HG02840 (cell line): ENCODE data around the gene NEO1.
"Not testable (repeated sequence)": the region's sequence is repeated elsewhere in the genome, so short reads cannot be mapped to it uniquely, and the experiment has no call there.

Experiments used
- ATAC-seq: cut with Tn5 transposase; IDR thresholded peaks from one replicate; pipeline ENCODE4 v1.9.1; 2021; ENCODE audit warnings: mild to moderate bottlenecking, moderate library complexity, moderate number of reproducible peaks; ENCODE audit not compliant: unreplicated experiment, low FRiP score

Gene NEO1

DNA sequence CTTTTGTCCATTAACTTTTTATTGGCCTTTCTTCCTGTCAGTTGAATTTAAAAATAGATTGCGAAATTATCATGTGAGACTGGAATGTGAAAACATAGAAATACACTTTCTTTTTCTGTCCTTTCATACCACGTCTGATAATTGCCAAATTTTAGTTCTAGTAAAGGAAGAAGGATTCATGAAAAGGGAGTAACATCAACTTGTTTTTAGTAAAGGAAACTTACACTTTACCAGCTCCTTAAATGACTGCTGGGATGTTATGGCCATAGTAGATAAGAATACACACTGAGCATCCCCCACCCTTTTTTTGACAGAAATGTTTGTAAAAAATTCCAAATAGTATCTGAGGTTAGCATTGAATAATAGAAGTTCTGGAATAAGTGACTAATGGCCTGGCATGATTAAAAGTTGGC lies 137.9 kb downstream of the NEO1 start:
- no peak for ATAC-seq

DNA sequence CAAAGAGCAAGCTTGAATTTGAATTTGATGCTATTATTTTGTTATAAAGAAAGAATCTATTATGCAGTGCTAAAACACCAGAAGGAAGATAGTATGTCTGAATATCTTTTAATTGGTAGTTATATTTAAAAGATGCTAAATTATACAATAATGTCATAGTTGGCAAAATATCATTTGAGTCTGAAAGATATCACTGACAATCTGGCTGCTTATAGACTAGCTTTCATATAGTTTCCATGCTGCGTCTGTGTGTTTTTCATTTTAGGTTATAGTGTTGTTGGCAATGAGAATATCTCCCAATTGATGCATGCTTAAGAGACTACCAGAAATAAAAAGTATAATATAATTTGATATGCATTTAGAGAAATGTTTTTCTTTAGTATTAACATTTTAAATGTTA lies 142.9 kb downstream of the NEO1 start:
- ATAC-seq, result no peak

DNA sequence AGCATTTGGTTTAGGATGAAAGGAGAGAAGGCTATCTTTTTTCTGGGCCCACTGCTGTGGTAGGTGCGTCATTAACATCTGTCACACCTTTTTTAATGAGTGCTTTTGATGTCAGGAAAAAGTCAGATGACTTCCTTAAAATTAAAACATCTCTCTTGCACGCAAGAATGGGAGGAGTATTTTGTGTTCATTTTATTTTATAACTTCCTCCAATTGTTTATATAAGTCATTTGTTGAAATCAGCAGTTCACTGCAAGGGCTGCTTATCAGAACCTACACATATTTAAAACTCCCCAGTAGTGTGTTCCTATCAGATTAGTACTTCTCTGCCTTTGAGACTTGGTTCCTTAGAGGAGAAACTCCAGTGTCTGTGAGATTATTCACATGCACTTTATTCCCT lies 143.8 kb downstream of the NEO1 start:
- no peak for ATAC-seq

DNA sequence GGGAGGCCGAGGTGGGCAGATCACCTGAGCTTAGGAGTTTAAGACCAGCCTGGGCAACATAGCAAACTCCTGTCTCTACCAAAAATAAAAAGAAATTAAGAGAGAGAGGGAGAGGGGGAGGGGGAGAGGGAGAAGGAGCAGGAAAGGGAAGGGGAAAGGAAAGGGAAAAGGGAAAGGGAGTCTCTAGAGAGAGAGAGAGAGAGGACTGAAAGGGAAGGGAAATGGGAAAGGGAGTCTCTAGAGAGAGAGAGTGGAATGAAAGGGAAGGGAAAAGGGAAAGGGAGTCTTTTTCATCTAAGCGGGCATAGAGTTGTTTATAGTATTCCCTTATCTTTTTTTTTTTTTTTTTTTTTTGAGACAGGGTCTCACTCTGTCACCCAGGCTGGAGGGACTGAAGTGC lies 148.1 kb downstream of the NEO1 start:
- ATAC-seq, result no peak

DNA sequence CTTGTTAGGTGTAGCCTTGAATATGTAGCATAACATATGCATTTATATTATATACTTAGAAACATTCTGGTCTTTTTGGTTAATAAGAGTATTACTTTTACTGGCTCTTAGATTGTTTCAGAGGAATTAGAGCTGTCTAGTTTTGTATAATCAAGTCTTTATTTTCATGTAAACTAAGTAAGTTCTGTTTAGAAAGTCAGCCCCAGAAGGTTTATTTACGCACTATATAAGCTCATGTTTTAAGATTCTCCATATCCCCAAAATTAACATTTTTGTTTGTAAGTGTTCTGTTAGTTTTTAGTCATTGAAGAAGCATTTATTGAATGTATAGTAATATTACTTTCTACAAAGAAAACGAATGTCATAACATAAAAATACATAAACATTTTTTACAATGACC lies 158.4 kb downstream of the NEO1 start:
- no peak for ATAC-seq

DNA sequence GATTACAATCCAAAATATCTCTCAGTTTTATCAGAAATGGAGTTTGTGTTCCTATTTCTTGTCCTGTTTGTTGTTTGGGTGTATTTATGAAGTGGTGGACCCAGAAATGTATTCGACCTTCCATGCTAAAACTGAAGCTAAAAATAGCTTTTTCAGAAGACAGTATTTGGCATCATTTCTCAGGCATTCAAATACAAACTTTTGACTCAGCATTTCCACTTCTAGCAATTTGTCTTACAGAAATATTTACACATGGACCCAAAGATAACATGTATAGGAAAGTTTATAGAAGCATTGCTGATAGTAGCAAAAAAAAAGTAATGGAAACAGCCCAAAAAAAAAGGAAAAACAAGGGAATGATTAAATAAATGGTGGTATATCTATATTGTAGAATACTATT lies 160.2 kb downstream of the NEO1 start:
- ATAC-seq, result no peak

DNA sequence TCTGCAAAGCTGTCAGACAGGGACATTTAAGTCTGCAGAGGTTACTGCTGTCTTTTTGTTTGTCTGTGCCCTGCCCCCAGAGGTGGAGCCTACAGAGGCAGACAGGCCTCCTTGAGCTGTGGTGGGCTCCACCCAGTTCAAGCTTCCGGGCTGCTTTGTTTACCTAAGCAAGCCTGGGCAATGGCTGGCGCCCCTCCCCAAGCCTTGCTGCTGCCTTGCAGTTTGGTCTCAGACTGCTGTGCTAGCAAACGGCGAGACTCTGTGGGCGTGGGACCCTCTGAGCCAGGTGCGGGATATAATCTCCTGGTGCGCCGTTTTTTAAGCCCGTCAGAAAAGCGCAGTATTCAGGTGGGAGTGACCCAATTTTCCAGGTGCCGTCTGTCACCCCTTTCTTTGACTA lies 169.2 kb downstream of the NEO1 start:
- not testable (repeated sequence) for ATAC-seq

DNA sequence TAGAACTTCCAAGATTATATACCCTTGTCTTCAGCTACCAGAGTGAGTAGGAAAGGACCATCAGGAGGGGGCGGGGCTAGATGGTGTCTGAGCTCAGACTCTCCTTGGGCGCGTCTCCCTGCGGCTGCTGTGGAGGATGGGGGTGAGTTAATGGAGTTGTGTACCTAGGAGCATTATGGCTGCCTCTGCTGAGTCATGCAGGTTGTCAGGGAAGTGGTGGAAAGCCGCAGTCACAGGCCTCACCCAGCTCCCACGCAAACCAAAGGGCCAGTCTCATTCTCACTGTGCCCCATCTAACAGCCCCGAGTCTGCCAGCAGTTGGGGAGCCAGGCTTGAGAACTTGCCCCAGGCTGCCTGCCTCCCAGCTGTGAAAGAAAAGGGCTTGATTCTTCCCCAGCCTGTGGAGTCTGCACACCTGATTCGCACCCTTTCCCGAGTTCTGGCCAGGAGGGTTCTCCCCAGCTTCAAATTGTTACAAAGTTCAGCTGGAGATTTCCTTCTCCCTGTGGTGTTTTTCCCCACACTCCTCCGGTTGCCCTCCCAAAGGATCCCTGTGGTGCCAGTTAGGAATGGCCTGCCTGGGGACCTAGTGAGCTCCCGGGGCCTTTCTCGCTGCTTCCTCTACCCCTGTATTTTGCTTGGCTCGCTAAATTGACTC lies 173.2 kb downstream of the NEO1 start:
- no peak for ATAC-seq

DNA sequence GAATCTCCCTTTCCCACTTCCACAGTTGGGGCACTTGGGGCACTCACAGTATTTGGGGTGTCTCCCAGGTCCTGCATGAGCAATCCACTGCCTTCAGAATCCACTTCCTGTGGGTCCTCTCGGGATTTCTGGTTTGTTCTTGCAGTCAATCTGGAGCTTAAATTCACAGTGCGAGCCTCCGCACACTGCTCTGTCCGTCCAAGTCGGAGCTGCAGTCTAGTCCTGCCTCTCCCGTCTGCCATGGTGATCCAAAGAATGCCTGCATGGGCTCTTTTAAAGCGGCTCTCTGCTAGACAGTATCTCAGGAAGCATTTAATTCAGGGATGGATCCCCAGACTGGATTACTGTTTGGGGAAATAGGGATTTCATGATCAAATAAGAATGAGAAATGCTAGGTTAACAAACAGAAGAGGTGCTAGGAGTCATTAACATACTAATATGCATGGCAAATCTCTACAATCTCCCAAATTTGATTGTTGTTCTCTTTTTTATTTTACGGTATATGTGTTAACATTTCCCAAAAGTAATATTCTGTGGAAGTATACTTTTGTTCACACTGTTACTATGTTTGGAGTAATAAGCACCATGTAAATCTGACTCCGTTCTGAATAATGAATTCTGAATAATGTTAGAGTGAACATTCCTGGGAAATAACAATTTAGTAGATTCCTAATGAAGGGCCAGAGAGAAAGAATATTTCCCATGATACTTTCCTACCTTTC lies 174.0 kb downstream of the NEO1 start:
- ATAC-seq, result no peak

DNA sequence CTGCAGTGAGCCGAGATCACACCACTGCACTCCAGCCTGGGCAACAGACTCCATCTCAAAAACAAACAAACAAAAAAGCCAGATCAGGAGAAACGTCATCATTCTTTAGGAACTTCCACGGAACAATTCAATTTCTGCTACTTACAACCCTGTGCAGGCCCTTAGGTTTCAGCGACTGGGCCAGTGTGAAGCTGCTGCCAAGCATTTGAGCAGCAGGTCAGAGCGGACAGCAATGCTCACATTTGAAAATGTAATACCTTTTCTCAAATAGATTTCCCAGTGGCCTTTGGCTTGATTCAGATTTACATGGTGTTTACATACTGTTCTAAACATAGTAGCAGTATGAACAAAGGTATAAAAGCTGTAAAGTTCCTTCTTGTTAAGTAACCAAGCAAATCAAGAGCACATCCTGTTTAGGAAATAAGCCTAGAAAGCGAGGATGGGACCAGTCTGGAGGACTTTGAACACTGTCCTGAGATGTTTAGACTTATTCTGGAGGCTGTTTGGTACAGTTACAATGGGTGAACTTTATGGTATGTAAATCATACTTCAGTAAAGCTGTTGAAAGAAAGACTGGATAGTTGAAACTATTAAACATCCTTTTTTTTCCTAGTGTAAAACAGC lies 175.3 kb downstream of the NEO1 start:
- no peak for ATAC-seq

DNA sequence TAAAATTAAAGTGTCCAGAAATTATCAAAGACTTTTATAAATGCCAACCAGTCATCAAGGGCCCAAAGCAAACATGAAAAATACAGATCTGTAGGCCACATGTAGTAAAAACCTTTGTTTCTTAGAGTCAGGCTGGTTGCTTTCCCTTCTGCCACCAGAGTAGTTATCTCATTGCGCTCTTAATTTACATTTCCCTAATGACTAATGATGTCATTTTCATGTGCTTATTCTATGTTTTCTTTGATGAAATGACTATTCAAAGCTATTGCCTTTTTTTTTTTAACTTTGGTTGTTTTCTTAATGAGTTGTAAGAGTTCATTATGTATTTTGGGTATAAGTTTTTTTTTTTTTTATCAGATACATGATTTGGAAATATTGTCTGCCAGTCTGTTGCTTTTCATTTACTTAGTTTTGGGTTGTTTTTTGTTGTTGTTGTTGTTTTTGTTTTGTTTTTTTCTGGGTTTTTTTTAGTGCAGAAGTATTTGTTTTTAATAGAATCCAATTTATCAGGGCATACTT lies 175.9 kb downstream of the NEO1 start:
- ATAC-seq, result no peak

DNA sequence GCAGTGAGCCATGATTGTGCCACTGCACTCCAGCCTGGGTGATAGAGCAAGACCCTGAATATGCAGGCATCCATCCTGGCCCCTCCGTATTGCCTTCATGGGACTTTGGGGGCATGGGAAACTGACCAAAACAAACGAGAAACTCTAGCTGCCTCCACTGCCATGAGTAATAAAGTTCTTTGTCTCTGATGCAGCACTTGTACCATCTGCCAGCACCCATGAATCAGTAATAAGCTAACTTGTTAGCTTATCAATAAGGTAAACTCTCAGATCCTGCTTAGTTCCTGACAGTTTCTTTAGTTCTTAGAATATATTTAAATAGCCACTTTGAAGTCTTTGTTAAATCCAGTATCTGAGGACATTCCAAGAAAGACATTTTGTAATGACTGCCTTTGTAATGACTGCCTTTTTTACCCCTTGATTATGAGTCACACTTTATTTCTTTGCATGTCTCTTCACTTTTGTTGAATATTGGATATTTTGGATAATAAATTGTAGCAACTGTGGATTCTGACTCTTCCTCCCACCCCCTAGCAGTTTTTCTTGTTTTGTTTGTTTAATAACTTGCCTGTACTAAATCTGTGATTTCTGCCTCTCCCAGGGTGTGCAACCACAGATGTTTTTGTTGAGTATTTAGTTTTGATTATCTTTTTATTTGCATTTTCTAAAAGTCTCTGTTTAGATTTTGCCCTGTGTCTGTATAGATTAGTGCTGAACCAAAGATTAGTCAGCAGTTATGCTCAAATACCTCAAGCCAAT lies 179.6 kb downstream of the NEO1 start:
- no peak for ATAC-seq

DNA sequence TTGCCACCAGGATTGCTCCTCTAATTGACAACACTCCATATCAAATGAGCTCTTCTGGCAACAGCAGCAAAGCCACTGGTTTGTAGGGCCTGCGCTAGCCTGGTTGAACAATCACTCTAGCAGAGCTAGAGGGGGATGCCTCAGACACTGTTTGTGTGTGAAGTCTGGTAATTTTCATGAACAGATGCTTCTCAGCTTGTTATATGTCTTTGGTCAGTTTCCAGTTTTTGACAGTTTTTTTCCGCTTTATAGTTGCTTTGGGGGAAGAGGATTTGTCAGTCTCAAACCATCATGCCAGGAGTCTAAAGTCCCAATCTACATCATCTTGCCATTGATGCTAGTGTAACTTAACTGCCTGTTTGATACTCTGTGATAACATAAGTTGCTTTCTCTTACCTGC lies 180.5 kb downstream of the NEO1 start:
- no peak for ATAC-seq

DNA sequence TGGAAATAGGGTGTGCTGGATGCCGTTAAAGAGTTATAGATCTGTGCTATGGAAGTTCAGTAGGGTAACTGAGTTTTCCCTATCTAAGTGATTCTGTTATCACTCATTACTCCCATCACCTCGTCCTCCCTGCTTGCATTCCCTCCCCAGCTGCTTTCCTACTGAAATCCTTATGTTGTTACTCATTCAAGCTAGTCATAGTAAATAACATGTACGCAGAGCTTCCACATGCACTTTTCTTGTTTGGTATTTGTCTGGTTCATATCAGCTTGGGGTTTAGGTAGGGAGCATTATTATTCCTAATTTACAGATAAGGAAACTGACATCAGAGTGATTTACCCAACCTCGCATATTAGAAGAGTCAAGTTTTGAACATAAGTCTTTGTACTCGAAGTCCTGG lies 181.4 kb downstream of the NEO1 start:
- ATAC-seq, result no peak

DNA sequence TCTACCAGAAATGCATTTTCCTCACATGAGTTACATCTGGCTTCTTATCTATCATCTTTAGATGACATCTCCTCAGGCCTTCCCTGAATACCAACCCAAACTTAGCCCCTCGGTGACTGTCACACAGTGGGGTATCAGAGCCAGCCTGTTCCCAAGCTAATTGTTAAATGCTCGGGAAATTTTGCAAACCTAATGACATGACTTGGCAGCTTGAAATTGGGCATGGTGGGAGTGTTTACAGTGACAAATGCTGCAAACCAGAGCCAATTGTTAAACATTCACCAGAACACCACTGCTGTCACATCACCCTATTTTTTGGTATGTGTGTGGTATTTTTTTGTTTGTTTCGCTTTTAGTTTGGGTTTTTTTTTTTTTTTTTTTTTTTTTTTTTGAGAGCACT lies 185.6 kb downstream of the NEO1 start:
- no peak for ATAC-seq

DNA sequence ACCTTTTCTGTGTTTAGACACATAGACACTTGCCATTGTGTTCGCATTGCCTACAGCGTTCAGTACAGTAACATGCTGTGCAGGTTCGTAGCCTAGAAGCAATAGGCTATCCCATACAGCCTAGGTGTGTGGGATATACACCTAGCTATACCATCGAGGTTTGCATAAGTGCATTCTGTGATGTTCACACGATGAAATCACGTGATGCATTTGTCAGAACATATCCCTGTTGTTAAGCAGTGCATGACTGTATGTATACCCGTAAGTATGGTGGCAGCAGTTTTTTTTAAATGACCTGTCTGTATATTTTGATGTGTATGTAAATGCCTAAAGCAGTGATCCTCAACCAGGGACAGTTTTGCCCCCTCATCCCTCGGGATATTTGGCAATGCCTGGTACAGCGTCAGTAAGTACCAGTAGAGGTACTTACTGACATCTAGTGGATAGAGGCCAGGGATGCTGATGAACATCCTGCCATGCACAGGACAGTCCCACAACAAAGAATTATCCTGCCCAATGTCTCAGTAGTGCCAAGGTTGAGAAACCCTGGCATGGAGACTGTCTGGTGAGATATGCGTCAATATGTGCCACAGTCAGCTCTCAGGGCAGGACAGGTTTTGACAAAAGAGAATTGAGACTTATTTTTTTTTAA lies 187.4 kb downstream of the NEO1 start:
- no peak for ATAC-seq

DNA sequence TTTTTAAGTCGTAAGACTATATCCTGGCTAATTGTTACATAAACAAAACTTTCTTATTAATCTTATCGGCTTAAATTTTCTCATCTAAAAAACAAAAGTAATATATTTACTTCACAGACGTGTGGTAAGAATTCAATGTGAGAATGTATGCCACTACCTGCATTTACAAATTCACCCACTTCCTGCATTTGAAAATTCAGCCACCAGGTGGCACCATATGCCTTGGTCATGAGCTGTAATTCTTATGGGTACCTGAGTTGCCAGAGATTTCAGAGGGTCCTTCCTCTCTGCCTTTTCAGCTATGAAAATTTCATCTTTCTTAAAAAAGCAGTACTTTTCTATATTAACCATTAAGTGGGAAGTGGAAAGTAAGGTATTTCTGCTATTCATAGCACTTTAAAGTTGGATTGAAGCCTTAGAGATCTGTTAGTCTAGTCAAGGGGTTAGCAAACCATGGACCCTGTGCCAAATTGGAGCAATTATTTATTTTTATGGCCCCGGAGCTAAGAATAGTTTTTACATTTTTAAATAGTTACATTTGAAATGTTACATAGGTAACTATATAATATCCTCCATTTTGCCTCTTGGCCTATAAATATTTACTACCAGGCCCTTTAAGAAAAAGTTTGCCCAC lies 188.7 kb downstream of the NEO1 start:
- ATAC-seq, result no peak

DNA sequence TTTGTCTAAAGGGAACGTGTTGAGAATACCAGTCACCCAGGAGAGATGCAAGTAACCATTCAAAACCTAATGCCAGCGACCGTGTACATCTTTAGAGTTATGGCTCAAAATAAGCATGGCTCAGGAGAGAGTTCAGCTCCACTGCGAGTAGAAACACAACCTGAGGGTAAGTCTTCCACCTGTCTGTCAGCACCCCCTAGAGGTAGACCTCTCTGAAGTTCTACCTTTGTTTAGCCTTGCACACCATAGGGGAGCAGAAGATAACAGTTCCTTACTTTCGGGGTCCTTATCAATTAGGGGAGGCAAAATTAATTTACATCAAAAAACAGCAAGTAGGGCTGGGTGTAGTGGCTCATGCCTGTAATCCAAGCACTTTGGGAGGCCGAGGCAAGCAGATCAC lies 192.1 kb downstream of the NEO1 start:
- no peak for ATAC-seq

DNA sequence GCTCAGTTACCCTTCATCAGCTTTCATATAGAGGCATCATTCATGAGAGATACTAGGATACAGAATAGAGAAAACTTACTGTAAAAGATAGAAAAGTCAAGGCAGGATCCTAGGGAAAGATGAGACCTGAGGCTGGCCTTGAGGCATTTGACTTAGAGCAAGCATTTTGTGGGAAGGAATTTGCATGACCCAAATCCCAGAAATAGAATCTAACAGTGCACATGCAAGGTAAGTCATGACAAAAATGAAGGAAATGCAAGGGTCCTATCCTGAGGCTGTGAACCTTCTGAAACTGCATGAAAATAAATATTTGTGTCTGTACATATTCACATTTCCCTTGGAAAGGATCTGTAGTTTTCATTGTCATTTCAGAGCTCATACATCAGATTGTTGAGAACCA lies 194.2 kb downstream of the NEO1 start:
- ATAC-seq, result no peak

DNA sequence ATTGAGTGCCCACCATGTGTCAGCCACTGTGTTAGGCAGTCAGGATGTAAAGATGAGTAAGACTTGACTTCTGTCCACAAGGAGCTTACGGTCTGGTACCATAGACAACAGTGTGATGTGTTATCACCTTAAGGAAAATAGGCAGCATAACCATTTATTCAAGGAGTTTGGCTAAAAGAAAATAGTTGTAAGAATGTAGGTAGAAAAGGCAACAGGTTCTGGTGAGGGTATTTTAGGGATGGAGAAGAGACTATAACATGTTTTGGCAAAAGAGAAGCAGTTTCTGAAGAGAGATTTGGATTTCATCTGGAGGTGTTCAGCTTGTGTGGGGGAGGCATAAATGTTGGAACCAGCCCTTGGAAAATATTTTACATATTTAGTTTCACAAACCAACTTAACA lies 194.6 kb downstream of the NEO1 start:
- no peak for ATAC-seq
